ENCODE data around the gene PADI1.

DNA sequence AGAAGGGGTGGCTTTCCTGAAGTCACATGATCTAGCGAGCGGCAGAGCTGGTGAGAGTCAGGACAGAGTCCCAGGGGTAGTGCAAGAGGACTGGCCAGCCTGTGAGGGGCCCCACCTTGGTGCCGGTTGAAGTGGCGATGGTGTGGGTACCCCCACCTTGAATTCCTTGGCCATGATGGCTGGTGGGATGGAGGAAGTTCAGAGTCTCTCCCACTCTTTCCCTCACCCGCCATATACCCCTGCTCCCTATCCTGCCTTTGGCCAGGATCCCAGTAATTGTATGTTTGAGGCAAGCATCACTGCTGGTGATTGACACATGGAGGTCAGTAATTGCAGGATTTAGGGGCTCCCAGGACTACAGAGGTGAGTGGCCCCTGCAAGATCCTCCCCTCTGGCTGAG lies 55.8 kb downstream of the PADI1 start:
- TF ChIP-seq CTCF (IDR thresholded peaks at IDR 0.05): no peak
- TF ChIP-seq EP300 (IDR thresholded peaks at IDR 0.05): no peak
